Keratinocyte (primary cell): ENCODE data around the gene C1orf74. TPM values are rescaled to one million over a fixed set of nuclear protein-coding genes. Genes with fewer than 3 reads are reported as not detected.

Experiments used
- DNase-seq: peaks from one replicate; pipeline ENCODE4 v3.0.0-alpha.2; 2011; ENCODE audit warnings: low read depth, missing footprints, low spot score
- FAIRE-seq: peaks from 2 replicates; lab custom pipeline; 2011; peaks lifted over from hg19 to GRCh38; lab: Jason Lieb, UNC
- H2AFZ ChIP-seq: 2 replicates; pipeline ENCODE4 v1.6.0; 2012; ENCODE audit warnings: low read length, control low read depth, inconsistent platforms; ENCODE audit not compliant: control insufficient read depth
- H3K27ac ChIP-seq: 2 replicates; pipeline ENCODE4 v1.5.1; 2011; ENCODE audit warnings: low read length; ENCODE audit not compliant: control insufficient read depth, insufficient read depth
- H3K27me3 ChIP-seq: 3 replicates; pipeline ENCODE4 v1.6.0; 2011; ENCODE audit warnings: low read length; ENCODE audit not compliant: control insufficient read depth, insufficient read depth; ENCODE audit errors: extremely low read depth
- H3K36me3 ChIP-seq, 2 experiments: 2 replicates in 1 of 2; 3 replicates in 1 of 2; pipeline ENCODE4 v1.5.1; 2011; ENCODE audit warnings: low read length in 2 of 2, mild to moderate bottlenecking in 1 of 2; ENCODE audit not compliant: control insufficient read depth in 2 of 2, insufficient read depth in 2 of 2; ENCODE audit errors: extremely low read depth in 1 of 2
- H3K4me1 ChIP-seq: 3 replicates; pipeline ENCODE4 v1.5.1; 2011; ENCODE audit warnings: low read length; ENCODE audit not compliant: control insufficient read depth, insufficient read depth; ENCODE audit errors: extremely low read depth
- H3K4me2 ChIP-seq: 3 replicates; pipeline ENCODE4 v1.6.0; 2011; ENCODE audit warnings: low read depth, low read length; ENCODE audit not compliant: control insufficient read depth, insufficient read depth; ENCODE audit errors: extremely low read depth
- H3K4me3 ChIP-seq, 3 experiments: fragments of 200-600 bp in 1 of 3; sonication (generic) in 1 of 3; 2 replicates in 2 of 3; 3 replicates in 1 of 3; pipeline ENCODE4 v1.5.1; 2011 to 2016; ENCODE audit warnings: low read length in 3 of 3, mild to moderate bottlenecking in 3 of 3, control low read depth in 2 of 3, inconsistent platforms in 1 of 3, low read depth in 1 of 3, mixed read lengths in 1 of 3, mixed run types in 1 of 3, moderate library complexity in 1 of 3; ENCODE audit not compliant: control insufficient read depth in 2 of 3, insufficient read depth in 2 of 3; ENCODE audit errors: extremely low read depth in 1 of 3
- H3K79me2 ChIP-seq: 2 replicates; pipeline ENCODE4 v1.6.0; 2012; ENCODE audit warnings: low read length; ENCODE audit not compliant: control insufficient read depth, insufficient read depth
- H3K9ac ChIP-seq: 3 replicates; pipeline ENCODE4 v1.6.0; 2011; ENCODE audit warnings: low read length; ENCODE audit not compliant: control insufficient read depth, insufficient read depth; ENCODE audit errors: extremely low read depth
- H3K9me1 ChIP-seq: 3 replicates; pipeline ENCODE4 v1.6.0; 2011; ENCODE audit warnings: low read length; ENCODE audit not compliant: control insufficient read depth, insufficient read depth; ENCODE audit errors: extremely low read depth
- H3K9me3 ChIP-seq: 2 replicates; pipeline ENCODE4 v1.5.1; 2012; ENCODE audit warnings: low read depth, low read length; ENCODE audit not compliant: control insufficient read depth
- H4K20me1 ChIP-seq: 3 replicates; pipeline ENCODE4 v1.6.0; 2011; ENCODE audit warnings: low read length; ENCODE audit not compliant: control insufficient read depth, insufficient read depth; ENCODE audit errors: extremely low read depth
- EZH2 ChIP-seq: IDR thresholded peaks from one replicate; pipeline ENCODE4 v1.6.1; 2012; ENCODE audit warnings: inconsistent platforms, mild to moderate bottlenecking, low read length, moderate library complexity
- dilution Hi-C: fragments of 300-500 bp; cut with MboI; formaldehyde crosslinking; loops from one replicate; pipeline ENCODE4 v1.7.0; 2020; ENCODE audit warnings: low sequenced_read_pairs; ENCODE audit not compliant: extremely low pct_ligation_motif_present
- polyA plus RNA-seq, 5 experiments: library from polyadenylated mRNA; depleted of rRNA in 3 of 5; stranded (reverse) in 3 of 5; stranded (forward) in 1 of 5; unstranded in 1 of 5; fragments of >200 nt; gene quantifications; 1 replicate in 1 of 5; 2 replicates in 3 of 5; 3 replicates in 1 of 5; pipeline versions ENCODE4 v1.2.1 to v1.2.3, GENCODE V29; 2011 to 2012; ENCODE audit warnings: missing spikeins in 2 of 5, low read depth in 1 of 5, low replicate concordance in 1 of 5
- TF ChIP-seq, protein P1 (sequence below), 3 experiments: IDR thresholded peaks in 1 of 3; conservative IDR thresholded peaks in 1 of 3; optimal IDR thresholded peaks in 1 of 3; 2 replicates in 2 of 3; 3 replicates in 1 of 3; pipeline versions ENCODE3 to v1.5.1; 2011; ENCODE audit warnings: low read length in 3 of 3, mild to moderate bottlenecking in 3 of 3, moderate library complexity in 2 of 3, control low read depth in 1 of 3, inconsistent platforms in 1 of 3; ENCODE audit not compliant: insufficient read depth in 2 of 3; ENCODE audit errors: extremely low read depth in 1 of 3

The C1orf74 gene
- polyA plus RNA-seq, 1 donor (not counting 4 experiments of a cell fraction or from before 2014, with no cell fraction given) = 58.1 TPM

DNA sequence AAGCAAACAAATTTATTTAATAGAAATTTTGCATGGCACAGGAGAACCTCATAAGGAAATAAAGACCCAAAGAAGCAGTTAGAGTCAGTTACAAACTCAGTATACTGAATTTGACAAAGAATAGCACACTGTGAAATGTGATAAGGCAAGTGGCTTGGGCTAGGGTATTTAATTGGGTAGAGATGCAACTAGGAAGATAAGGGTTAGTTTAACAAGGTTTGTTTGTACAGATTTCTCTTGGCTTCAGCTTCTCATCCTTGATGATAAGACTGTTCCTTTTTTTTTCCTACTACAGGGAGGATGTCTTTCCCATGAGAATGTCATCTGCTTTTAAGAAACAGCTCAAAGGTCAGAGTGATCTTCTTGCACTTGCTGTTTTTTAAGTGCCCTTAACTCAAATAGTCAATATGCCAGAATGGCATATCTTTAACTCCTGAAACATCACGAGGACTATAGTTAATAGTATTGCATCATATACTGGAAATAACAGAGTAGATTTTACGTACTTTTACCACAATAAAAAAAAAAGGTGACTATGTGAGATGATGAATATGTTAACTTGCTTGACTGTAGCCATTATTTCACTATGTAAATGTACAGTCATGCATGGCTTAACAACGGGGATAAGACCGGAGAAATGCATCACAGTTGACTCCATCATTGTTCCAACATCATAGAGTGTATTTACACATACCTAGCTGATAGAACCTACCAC is 37.8 kb downstream of the C1orf74 start:
- FAIRE-seq (no peak), DNase-seq (no peak)
- no peaks in the 10 kb centered on the region for H3K9me1 ChIP-seq
- H3K9me3 ChIP-seq = no peaks in the 10 kb centered on the region
- no peak overlapping the region for H3K4me2 ChIP-seq
- H3K27me3 ChIP-seq = no peaks in the 10 kb centered on the region
- H2AFZ ChIP-seq = no peak overlapping the region
- H4K20me1 ChIP-seq = no peaks in the 10 kb centered on the region
- peaks cover 10% of the 10 kb centered on the region for H3K4me1 ChIP-seq
- no peak for TF ChIP-seq EZH2
- TF ChIP-seq, protein P1, sequence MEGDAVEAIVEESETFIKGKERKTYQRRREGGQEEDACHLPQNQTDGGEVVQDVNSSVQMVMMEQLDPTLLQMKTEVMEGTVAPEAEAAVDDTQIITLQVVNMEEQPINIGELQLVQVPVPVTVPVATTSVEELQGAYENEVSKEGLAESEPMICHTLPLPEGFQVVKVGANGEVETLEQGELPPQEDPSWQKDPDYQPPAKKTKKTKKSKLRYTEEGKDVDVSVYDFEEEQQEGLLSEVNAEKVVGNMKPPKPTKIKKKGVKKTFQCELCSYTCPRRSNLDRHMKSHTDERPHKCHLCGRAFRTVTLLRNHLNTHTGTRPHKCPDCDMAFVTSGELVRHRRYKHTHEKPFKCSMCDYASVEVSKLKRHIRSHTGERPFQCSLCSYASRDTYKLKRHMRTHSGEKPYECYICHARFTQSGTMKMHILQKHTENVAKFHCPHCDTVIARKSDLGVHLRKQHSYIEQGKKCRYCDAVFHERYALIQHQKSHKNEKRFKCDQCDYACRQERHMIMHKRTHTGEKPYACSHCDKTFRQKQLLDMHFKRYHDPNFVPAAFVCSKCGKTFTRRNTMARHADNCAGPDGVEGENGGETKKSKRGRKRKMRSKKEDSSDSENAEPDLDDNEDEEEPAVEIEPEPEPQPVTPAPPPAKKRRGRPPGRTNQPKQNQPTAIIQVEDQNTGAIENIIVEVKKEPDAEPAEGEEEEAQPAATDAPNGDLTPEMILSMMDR (optimal IDR thresholded peaks at IDR 0.05 in 1 of 3, IDR thresholded peaks at IDR 0.05 in 1 of 3, conservative IDR thresholded peaks at IDR 0.05 in 1 of 3; ENCODE audit: extremely low read depth in 1 of 3, insufficient read depth in 2 of 3, low read length in 3 of 3) = no peak
- H3K4me3 ChIP-seq = no peak overlapping the region
- dilution Hi-C loops = no loop called here
- H3K9ac ChIP-seq = no peak overlapping the region
- no peak overlapping the region for H3K27ac ChIP-seq
- no peaks in the 10 kb centered on the region for H3K79me2 ChIP-seq
- no peaks in the 10 kb centered on the region for H3K36me3 ChIP-seq

DNA sequence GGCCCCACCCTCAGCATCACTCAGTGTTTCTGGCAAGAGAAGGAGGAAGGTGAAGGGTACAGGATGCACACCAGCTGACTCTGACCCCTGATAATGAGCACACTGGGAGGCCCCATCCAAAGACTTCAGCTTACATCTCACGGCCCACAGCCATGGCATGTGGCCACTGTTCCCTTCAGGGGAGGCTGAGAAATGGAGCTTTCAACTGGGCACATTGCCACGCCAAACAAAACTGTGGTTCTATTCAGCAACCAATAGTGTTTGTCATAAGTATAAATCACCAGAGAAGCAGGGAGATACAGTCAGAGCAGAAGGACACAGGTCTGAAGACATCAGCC is 41.2 kb downstream of the C1orf74 start:
- no peak overlapping the region for H3K27ac ChIP-seq

More for the DNA sequence above, 41.2 kb downstream of the C1orf74 start:
- H3K79me2 ChIP-seq = no peaks in the 10 kb centered on the region
- H3K4me3 ChIP-seq = no peak overlapping the region
- no peaks in the 10 kb centered on the region for H3K27me3 ChIP-seq
- no peaks in the 10 kb centered on the region for H4K20me1 ChIP-seq
- no peak overlapping the region for H3K9ac ChIP-seq
- dilution Hi-C loops = no loop called here
- no peak overlapping the region for H3K4me2 ChIP-seq
- H3K9me3 ChIP-seq = no peaks in the 10 kb centered on the region
- TF ChIP-seq, protein P1 (optimal IDR thresholded peaks at IDR 0.05 in 1 of 3, IDR thresholded peaks at IDR 0.05 in 1 of 3, conservative IDR thresholded peaks at IDR 0.05 in 1 of 3; ENCODE audit: extremely low read depth in 1 of 3, insufficient read depth in 2 of 3, low read length in 3 of 3) = no peak
- TF ChIP-seq EZH2 = no peak
- DNase-seq (no peak), FAIRE-seq (no peak)
- H3K9me1 ChIP-seq = no peaks in the 10 kb centered on the region
- no peak overlapping the region for H2AFZ ChIP-seq
- no peaks in the 10 kb centered on the region for H3K36me3 ChIP-seq
- H3K4me1 ChIP-seq = peaks cover 8% of the 10 kb centered on the region
